Uterus (tissue), 4 donors: ENCODE results near the gene FARS2. TPM values are rescaled to one million over a fixed set of nuclear protein-coding genes. Genes with fewer than 3 reads are reported as not detected.

ENCODE experiments used
- DNase-seq, 2 donors: peaks; one replicate each; pipeline ENCODE4 v3.0.0-alpha.2; 2019 to 2020
- H3K27ac ChIP-seq, 2 donors: fragments of 200-600 bp; sonication (generic); 1 replicate in 1 of 2; 2 replicates in 1 of 2; pipeline ENCODE4 v1.5.1; 2016 to 2018
- H3K27me3 ChIP-seq, 2 donors: fragments of 200-600 bp; sonication (generic); one replicate each; pipeline ENCODE4 v1.5.1; 2018 to 2019; ENCODE audit warnings: control low read depth in 1 of 2
- H3K36me3 ChIP-seq, 2 donors: fragments of 200-600 bp; sonication (generic); one replicate each; pipeline ENCODE4 v1.5.1; 2019; ENCODE audit warnings: control low read depth in 1 of 2
- H3K4me1 ChIP-seq, 2 donors: fragments of 200-600 bp; sonication (generic); one replicate each; pipeline ENCODE4 v1.5.1; 2018 to 2019; ENCODE audit warnings: control low read depth in 1 of 2
- H3K4me3 ChIP-seq, 2 donors: fragments of 200-600 bp; sonication (generic); 1 replicate in 1 of 2; 2 replicates in 1 of 2; pipeline ENCODE4 v1.5.1; 2018 to 2019; ENCODE audit warnings: mild to moderate bottlenecking in 1 of 2
- H3K9me3 ChIP-seq, 2 donors: fragments of 200-600 bp; sonication (generic); one replicate each; pipeline ENCODE4 v1.5.1; 2019; ENCODE audit warnings: control low read depth in 1 of 2
- CTCF ChIP-seq, 4 experiments: fragments of 200-600 bp in 2 of 4; fragments of 450-650 bp in 2 of 4; sonication (generic) in 2 of 4; IDR thresholded peaks; one replicate each; pipeline ENCODE4 v1.5.1; 2016 to 2019; ENCODE audit warnings: antibody characterized with exemption in 4 of 4, mild to moderate bottlenecking in 2 of 4, moderate library complexity in 1 of 4
- POLR2A ChIP-seq, 2 donors: fragments of 450-650 bp; IDR thresholded peaks; one replicate each; pipeline ENCODE4 v1.6.1; 2016; ENCODE audit warnings: antibody characterized with exemption in 2 of 2, mild to moderate bottlenecking in 1 of 2, moderate library complexity in 1 of 2
- intact Hi-C: fragments of 100-400 bp; cut with DNase I; formaldehyde crosslinking; loops from one replicate; pipeline ENCODE4 v1.15.1; 2023; ENCODE audit warnings: low total_unique reads
- total RNA-seq, 4 donors: library from RNA; depleted of rRNA in 3 of 4; stranded (reverse); fragments of >200 nt in 3 of 4; gene quantifications; one replicate each; pipeline versions ENCODE4 v1.1.0 to v1.2.4, GENCODE V29; 2014 to 2023
- donor health status: DM: yes; HTN: yes; CAD: no.

The FARS2 gene
- total RNA-seq, 4 donors from 2014 or later, result 14.4 to 32.5 (median 25.6) TPM

GRCh38 chr6:5442319-5442718 is 181.0 kb downstream of the FARS2 start:
- Histone ChIP-seq H3K4me3 (no peak overlapping the region), H3K4me1 (no peaks in the 10 kb centered on the region), H3K27me3 (no peaks in the 10 kb centered on the region), H3K27ac (no peak overlapping the region), H3K36me3 (no peaks in the 10 kb centered on the region), H3K9me3 (no peaks in the 10 kb centered on the region)
- intact Hi-C loops, result no loop called here
- DNase-seq, result no peak
- TF ChIP-seq POLR2A (IDR thresholded peaks at IDR 0.05), result no peak
- TF ChIP-seq CTCF (IDR thresholded peaks at IDR 0.05), result no peak

GRCh38 chr6:5442916-5443315 is 181.6 kb downstream of the FARS2 start:
- DNase-seq, result no peak
- TF ChIP-seq CTCF (IDR thresholded peaks at IDR 0.05), result no peak
- no peak for TF ChIP-seq POLR2A (IDR thresholded peaks at IDR 0.05)

GRCh38 chr6:5443491-5443890 is 182.2 kb downstream of the FARS2 start:
- H3K27ac ChIP-seq, result no peak overlapping the region
- no peaks in the 10 kb centered on the region for H3K27me3 ChIP-seq
- H3K4me1 ChIP-seq, result no peaks in the 10 kb centered on the region
- no peaks in the 10 kb centered on the region for H3K36me3 ChIP-seq
- H3K9me3 ChIP-seq, result no peaks in the 10 kb centered on the region
- intact Hi-C loops, result no loop called here
- no peak for TF ChIP-seq CTCF (IDR thresholded peaks at IDR 0.05)
- TF ChIP-seq POLR2A (IDR thresholded peaks at IDR 0.05), result no peak
- DNase-seq, result no peak
- no peak overlapping the region for H3K4me3 ChIP-seq

More at GRCh38 chr6:5442916-5443315, 181.6 kb downstream of the FARS2 start:
- H3K27me3 ChIP-seq, result no peaks in the 10 kb centered on the region
- intact Hi-C loops, result no loop called here
- no peaks in the 10 kb centered on the region for H3K36me3 ChIP-seq
- H3K4me1 ChIP-seq, result no peaks in the 10 kb centered on the region
- H3K4me3 ChIP-seq, result no peak overlapping the region
- H3K27ac ChIP-seq, result no peak overlapping the region
- no peaks in the 10 kb centered on the region for H3K9me3 ChIP-seq

GRCh38 chr6:5446362-5447075 is 185.2 kb downstream of the FARS2 start:
- intact Hi-C loops, result no loop called here

More at GRCh38 chr6:5446362-5447075, 185.2 kb downstream of the FARS2 start:
- Histone ChIP-seq H3K4me1 (no peaks in the 10 kb centered on the region), H3K27me3 (no peaks in the 10 kb centered on the region), H3K9me3 (no peaks in the 10 kb centered on the region), H3K27ac (no peak overlapping the region), H3K4me3 (no peak overlapping the region), H3K36me3 (no peaks in the 10 kb centered on the region)
- no peak for DNase-seq
- TF ChIP-seq POLR2A (IDR thresholded peaks at IDR 0.05) (no peak), CTCF (IDR thresholded peaks at IDR 0.05) (no peak)
